Activated CD8-positive, alpha-beta memory T cell treated with anti-CD3 and anti-CD28 coated beads, Interleukin-2, amount 50 U/mL, for 1 hour (primary cell): ENCODE data around the gene KEAP1.
"Not testable (repeated sequence)": the region's sequence is repeated elsewhere in the genome, so short reads cannot be mapped to it uniquely, and the experiment has no call there.

ENCODE experiments used
- DNase-seq: peaks from one replicate; pipeline ENCODE4 v3.0.0-alpha.2; 2020; ENCODE audit errors: extremely low read depth

Gene KEAP1

DNA sequence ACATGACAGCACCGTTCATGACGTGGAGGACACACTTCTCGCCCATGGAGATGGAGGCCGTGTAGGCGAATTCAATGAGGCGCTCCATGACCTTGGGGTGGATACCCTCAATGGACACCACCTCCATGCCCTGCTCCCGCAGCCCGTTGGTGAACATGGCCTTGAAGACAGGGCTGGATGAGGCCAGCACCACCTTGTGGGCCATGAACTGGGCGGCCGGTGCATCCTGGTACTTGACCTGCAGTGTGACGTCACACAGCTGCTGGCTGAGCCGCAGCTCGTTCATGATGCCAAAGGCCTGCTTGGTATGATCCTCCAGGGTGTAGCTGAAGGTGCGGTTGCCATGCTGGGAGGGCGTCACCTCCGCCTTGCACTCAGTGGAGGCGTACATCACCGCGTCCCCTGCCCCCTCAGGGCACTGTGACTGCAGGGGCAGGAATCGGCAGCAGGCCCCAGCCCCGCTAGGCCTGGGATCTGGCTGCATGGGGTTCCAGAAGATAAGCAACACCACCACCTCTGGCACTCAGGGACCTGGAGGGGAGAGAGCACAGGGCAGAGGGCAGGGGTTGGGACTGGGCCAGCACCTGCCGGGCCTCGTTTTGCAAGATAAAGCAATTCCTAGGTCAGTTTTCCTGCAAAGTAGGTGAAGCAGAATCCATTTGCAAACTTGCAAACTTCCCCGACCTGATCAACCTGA lies 3.5 kb downstream of the KEAP1 start:
- DNase-seq, result no peak

DNA sequence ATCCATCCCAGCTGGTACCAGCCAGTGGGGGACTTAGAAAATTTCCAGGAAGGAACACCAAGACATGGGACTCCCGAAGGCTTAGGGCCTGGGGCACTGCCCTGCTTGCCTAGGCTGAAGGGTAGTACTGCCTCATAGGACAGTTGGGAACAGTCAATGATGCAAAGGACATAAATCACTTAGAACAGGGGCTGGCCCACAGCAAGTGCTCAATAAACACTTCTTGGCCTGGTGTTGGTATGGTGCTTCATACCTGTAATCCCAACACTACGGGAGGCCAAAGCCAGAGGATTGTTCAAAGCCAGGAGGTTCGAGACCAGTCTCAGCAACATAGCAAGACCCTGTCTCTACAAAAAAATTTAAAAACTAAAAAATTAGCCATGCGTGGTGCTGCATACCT lies 5.8 kb downstream of the KEAP1 start:
- no peak for DNase-seq

DNA sequence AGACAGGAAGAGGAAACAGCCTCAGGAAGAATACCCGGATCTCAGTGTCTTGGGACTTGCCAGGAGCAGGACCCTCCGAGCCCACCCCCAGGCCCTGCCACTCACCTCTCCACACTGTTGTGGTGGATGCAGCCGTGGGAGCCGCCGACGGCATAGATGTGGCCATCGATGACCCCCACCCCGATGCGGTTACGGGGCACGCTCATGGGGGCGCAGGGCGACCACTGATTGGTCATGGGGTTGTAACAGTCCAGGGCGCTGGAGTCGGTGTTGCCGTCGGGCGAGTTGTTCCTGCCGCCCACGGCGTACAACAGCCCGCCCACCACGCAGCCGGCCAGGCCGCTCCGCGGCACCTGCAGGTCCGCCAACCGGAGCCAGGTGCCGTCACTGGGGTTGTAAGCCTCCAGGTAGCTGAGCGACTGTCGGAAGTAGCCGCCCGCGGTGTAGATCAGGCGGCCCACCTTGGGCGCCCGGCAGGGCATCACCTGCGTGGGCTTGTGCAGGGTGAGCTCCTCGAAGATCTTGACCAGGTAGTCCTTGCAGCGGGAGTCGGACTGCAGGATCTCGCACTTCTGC lies 11.6 kb downstream of the KEAP1 start:
- no peak for DNase-seq

DNA sequence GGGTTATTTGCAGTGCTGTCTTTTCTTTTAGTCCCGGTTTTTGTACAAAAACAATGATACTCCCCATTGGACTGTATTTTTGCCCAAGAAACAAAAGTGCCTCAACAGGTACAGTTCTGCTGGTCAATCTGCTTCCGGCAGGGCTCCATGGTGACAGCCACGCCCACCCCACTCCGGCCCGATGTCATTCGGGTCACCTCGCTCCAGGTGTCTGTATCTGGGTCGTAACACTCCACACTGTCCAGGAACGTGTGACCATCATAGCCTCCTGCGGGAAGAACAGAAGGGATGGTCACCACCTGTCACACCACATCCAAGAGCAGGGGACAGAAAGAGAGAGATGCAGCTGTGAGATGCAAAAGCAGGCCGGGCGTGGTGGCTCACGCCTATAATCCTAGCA lies 16.6 kb downstream of the KEAP1 start:
- no peak for DNase-seq

DNA sequence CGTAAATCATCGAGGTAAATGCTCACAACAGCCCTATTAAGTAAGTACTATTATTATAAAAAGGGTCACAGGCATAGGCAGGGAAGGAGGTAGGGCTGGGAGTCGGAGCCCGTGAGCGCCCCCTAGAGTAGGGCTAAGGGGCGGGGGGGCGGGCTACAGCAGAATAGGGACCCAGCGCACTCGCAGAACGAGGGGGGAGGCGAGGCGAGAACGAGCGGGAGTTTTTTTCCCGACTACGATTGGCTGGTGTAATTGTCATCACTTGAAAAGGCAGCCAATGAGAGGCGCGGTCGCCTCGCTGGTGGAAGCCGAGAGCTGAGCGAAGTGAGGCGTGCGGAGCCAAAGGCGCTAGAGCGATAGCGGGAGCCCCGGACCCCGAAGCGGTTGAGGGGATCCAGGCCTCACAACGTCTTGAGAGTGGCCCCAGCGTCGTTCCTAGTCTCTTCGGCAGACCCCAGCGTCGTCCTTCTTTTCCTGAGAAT lies 24.2 kb downstream of the KEAP1 start:
- peak; percentile 78 for DNase-seq

DNA sequence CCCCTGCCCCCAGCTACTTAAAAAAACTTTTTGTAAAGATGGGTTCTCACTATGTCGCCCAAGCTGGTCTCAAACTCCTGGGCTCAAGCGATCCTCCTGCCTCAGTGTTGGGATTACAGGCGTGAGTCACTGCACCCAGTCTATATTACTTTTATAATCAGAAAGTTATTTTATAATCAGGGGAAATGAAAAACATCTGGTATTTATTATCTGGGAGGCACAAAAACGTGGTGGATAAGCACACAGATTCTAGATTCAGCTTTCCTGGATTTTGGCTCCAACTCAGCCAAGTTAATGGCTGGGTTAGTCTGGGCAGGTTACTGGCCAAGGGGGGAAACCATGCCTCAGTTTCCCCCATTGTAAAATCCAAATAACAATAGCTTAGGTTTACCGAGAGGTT lies 24.7 kb downstream of the KEAP1 start:
- no peak for DNase-seq

DNA sequence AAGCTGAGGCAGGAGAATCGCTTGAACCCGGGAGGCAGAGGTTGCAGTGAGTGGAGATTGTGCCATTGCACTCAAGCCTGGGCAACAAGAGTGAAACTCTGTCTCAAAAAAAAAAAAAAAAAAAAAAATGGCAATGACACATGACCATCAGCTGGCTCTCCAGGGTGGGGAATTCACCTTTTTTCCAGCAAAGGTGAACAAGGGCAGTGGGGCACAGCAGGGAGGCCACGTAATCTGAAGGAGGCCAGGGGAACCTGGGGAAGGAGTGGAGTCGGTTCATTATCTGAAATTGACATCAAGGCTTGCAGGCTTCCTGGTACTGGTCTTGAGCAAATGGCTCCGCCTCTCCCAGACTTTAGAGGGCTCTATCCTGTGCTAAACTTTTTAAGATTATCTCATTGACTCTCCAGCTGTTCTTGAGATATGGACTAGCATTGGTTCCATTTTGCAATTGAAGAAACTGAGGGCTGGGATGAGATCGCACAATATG lies 28.1 kb downstream of the KEAP1 start:
- no peak for DNase-seq

DNA sequence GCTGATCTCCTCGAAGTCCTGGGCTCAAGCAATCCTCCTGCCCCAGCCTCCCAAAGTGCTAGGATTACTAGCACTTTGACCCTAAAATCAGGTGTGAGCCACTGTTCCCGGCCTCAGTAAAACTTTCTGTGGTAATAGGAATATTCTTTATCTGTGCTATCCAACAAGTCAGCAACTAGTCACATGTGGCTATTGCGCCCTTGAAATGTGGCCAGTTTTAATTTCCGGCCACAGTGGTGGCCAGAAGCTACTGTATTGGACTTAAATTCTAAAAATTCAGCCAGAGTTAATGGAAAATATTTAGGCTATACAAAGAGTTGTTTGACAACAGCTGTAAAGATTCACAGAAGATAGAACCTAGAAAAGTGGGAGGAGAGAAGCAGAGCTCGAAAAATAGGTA lies 30.0 kb downstream of the KEAP1 start:
- no peak for DNase-seq

DNA sequence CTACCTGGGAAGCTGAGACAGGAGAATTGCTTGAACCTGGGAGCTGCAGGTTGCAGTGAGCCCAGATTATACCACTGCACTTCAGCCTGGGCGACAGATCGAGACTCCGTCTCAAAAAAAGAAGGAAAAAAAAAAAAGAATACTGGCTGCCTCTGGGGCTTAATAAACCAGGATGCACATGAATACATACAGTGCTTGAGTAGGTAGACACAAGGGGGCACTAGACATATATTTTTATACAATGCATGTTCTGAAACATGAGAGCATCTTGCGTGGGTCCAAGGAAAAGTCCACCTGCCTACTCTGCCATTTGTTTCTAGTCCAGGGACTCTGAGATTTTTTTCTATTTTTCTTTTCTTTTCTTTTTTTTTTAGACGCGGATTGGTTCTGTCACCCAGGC lies 31.2 kb downstream of the KEAP1 start:
- peak; percentile 8 for DNase-seq

DNA sequence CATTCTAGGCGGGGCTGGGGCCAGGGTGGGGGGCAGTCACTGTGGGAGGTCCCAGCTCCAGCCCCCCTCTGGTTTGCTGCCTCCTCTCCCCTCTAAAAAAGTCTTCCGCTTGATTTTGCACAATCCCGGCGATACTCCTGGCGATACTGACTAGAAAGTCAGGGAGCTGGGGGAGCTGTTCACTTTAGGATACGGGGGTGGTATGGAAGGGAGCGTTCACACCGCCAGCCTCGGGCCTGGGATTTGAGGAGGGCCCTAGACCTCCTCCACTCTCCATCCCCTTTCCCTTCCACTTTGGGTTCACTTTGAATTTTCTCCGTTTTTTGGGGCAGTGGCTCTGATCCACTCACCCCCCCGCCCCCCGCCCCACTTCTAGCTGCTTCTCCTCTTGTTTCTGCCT lies 35.0 kb downstream of the KEAP1 start:
- DNase-seq, result no peak

DNA sequence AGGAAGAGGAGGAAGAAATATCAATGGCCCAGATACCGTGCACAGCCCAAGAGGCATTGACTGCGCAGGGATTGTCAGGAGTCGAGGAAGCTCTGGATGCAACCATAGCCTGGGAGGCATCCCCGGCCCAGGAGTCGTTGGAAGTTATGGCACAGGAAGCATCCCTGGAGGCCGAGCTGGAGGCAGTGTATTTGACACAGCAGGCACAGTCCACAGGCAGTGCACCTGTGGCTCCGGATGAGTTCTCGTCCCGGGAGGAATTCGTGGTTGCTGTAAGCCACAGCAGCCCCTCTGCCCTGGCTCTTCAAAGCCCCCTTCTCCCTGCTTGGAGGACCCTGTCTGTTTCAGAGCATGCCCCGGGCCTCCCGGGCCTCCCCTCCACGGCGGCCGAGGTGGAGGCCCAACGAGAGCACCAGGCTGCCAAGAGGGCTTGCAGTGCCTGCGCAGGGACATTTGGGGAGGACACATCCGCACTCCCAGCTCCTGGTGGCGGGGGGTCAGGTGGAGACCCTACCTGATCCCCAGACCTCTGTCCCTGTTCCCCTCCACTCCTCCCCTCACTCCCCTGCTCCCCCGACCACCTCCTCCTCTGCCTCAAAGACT lies 36.0 kb downstream of the KEAP1 start:
- no peak for DNase-seq

DNA sequence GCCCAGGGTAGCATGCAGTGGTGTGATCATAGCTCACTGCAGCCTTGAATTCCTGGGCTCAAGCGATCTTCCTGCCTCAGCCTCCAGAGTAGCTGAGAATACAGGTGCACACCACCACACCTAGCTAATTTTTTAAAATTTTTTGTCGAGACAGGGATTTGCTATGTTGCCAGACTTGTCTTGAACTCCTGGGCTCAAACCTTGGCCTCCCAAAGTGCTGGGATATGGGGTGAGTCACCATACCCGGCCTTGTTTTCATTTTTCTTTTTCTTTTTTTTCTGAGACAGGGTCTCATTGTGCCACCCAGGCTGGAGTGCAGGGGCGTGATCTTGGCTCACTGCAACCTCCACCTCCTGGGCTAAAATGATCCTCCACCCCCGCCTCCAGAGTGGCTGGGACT lies 38.7 kb downstream of the KEAP1 start:
- DNase-seq, result no peak

DNA sequence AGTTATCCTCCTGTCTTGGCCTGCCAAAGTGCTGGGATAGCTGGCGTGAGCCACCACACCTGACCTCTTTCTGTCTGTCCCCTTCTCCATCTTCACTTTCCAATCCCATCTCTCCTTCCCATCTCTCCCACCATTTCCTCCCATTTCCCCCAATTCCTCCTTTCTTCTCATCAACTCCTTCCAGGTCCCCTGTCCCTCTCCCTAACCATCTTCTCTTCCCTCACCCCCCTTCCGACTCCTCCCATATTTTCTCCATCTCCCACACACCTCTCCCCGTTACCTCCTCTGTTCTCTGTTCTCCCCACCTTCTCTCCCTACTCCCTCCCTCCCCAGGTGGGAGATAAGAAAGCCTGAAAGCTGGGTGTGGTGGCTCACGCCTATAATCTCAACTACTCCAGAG lies 40.6 kb downstream of the KEAP1 start:
- no peak for DNase-seq

DNA sequence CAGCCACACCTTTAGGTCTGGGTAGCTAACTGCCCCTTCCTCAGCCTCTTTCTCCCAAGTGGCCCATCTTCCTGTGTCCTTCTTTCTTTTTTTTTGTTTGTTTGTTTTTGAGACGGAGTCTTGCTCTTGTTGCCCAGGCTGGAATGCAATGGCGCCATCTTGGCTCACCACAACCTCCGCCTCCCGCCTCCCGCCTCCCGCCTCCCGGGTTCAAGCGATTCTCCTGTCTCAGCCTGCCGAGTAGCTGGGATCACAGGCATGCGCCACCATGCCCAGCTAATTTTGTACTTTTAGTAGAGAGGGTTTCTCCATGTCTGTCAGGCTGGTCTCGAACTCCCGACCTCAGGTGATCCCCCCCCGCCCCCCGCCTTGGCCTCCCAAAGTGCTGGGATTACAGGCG lies 41.1 kb downstream of the KEAP1 start:
- not testable (repeated sequence) for DNase-seq

DNA sequence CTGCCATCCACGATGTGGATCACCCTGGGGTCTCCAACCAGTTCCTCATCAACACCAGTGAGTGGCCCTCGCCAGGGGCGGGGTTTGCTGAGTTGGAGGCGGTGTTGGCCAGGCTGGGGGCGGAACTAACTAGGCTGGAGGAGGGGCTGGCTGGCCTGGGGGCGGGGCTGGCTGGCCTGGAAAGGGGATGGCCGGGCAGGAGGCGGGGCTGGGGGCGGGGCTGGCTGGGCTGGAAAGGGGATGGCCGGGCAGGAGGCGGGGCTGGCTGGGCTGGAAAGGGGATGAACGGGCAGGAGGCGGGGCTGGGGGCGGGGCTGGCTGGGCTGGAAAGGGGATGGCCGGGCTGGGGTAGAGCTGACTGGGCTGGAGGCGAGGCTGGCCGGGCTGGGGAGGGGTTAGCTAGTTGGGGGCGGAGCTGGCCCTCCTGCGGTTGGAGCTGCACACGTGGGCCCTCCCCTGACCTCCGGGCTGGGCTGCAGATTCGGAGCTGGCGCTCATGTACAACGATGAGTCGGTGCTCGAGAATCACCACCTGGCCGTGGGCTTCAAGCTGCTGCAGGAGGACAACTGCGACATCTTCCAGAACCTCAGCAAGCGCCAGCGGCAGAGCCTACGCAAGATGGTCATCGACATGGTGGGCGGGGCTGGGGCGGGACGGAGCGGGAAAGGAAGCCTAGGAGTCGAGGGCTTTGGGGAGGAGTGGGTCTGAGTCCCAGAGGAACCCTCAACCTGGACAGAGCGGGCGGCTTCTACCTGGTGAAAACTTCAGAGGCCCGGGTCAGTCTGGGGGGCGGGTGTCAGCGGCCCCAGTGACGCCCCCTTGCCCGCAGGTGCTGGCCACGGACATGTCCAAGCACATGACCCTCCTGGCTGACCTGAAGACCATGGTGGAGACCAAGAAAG lies 41.9 kb downstream of the KEAP1 start:
- peak; percentile 68 for DNase-seq

DNA sequence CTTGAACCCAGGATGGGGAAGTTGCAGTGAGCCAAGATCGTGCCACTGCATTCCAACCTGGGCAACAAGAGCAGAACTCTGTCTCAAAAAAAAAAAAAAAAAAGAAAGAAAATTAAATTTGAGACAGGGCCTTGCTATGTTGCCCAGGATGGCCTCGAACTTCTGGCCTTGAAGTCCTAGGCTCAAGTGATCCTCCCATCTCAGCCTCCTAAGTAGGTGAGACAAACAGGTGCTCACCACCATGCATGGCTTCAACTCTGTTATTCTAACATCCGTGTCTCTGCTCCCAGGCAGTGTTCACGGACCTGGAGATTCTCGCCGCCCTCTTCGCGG lies 42.5 kb downstream of the KEAP1 start:
- DNase-seq, result no peak

DNA sequence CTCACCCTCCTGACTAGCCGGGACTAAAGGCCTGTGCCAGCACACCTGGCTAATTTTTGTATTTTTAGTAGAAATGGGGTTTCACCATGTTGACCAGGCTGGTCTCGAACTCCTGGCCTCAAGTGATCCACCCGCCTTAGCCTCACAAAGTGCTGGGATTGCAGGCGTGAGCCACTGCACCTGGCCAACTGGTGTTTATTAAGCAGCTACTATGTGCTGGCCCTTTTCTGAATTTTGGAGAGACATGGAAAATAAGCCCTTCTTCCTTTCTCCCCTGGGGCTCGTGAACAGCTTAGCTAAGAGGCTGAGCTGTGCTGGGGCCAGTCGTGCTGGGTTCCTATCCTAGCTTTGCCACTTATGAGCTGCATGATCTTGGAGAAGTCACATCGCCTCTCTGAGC lies 44.4 kb downstream of the KEAP1 start:
- not testable (repeated sequence) for DNase-seq

DNA sequence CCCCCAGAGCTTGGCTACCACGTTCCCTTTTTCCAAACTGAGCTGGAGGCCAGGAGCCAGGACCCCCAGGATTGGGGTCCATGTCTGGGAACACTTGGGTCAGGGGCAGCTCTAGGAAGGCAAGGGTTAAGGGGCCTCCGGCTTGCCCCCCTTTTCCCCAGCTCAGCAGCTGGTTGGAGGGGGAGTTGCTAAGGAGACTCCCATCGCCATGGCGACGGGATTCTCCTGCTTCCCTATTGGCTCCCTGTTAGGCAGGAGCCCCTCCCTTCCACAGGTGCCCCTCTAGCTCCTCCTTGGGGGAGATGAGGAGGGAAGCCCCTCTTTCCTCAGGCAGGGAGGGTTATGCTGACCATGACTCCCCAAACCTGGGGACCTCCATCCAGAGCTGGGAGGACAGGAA lies 48.9 kb downstream of the KEAP1 start:
- no peak for DNase-seq

DNA sequence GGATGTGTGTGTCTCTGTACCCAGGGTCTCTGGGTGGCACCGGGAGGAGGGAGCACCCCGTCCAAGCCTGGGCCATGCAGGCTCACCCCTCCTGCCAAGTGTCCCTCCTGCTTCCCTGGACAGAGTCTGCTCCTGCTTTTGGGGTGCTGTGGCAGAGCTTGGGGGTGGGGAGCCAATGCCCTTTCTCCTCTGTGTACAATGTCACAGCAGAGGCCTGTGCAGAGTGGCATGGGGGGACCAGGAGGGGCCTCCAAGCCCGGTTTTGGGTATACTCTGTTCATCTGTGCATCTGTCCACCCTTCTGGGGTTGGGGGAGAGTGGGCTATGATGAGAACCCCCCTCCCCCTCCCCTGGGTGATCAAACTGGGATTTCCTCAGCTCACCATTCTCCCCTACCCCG lies 49.3 kb downstream of the KEAP1 start:
- no peak for DNase-seq

DNA sequence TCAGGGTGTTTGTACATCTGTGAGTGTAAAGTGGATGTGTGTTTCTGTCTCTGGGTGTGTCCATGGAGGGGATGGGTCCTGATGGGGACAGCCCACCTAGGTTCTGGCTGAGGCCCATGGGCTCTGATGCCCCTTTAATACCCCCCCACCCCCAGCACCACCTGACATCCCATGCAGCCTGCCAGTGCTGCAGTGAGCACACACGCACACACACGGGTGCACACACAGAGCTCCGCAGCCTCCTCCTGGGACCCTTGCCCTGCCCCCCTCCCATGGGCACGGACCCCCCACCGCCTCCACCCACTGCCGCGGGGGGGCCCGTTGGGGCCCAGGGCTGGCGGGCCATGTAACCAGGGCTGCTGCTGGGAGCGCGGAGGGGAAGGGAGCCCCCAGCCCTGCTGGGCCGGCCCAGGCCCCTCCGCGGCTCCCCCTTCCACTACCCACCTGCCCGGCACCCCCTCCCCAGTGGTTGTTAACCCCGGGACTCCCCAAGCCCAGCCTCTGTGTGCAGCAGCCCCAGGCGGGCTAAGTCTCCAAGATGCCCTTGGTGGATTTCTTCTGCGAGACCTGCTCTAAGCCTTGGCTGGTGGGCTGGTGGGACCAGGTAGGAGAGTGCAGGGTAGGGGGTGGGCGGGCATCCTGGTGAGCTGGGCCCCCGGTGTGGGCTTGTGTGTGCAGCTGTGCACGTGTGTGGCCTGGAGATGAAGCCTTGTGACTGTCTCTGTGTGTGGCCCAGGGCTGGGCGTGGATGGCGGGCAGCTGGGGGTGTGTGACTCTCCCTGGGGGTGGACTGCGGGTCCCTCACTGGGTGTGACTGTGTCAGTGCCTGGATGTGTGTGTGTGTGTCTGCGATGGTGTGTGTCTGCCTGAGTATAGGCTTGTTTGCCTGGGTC lies 50.2 kb downstream of the KEAP1 start:
- DNase-seq, result no peak

DNA sequence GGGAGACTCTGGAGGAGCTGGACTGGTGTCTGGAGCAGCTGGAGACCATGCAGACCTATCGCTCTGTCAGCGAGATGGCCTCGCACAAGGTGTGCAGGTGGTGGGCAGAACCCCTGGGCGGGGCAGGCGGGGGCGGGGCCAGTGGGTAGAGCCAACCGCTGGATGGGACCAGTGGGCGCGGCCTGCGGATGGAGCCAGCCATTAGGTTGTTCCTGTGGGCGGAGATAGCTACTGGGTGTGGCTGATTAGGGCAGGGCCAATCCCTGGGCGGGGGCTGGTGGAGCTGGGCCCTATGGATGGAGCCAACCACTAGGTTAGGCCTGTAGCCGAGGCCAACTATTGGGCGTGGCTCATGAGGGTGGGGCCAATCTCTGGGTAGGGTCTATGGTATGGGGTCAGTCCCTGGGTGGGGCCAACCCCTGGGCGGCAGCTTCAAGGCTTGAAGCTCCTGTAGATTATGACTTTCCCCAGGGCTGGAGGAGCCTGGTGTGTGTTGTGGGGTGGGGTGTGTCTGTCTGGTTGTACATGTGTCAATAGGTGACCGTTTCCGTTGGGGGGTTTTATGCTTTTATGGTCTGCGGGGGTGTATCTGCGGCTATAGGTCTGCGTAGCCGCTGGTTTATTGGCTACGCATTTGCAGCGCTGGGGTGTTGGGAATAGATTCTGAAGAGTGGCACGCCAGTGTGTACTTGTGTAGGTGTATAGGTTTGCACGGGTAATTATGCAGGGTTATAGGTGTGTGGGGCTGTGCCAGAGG lies 52.1 kb downstream of the KEAP1 start:
- DNase-seq, result no peak
